ENCODE data around the gene GDPD1.

- TF ChIP-seq, protein P1, sequence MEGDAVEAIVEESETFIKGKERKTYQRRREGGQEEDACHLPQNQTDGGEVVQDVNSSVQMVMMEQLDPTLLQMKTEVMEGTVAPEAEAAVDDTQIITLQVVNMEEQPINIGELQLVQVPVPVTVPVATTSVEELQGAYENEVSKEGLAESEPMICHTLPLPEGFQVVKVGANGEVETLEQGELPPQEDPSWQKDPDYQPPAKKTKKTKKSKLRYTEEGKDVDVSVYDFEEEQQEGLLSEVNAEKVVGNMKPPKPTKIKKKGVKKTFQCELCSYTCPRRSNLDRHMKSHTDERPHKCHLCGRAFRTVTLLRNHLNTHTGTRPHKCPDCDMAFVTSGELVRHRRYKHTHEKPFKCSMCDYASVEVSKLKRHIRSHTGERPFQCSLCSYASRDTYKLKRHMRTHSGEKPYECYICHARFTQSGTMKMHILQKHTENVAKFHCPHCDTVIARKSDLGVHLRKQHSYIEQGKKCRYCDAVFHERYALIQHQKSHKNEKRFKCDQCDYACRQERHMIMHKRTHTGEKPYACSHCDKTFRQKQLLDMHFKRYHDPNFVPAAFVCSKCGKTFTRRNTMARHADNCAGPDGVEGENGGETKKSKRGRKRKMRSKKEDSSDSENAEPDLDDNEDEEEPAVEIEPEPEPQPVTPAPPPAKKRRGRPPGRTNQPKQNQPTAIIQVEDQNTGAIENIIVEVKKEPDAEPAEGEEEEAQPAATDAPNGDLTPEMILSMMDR (IDR thresholded peaks at IDR 0.05) = peak; percentile 71
- TF ChIP-seq CEBPB (IDR thresholded peaks at IDR 0.05) = no peak
- TF ChIP-seq, protein P2, sequence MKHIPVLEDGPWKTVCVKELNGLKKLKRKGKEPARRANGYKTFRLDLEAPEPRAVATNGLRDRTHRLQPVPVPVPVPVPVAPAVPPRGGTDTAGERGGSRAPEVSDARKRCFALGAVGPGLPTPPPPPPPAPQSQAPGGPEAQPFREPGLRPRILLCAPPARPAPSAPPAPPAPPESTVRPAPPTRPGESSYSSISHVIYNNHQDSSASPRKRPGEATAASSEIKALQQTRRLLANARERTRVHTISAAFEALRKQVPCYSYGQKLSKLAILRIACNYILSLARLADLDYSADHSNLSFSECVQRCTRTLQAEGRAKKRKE (CRISPR knock-in tag; IDR thresholded peaks at IDR 0.05; ENCODE audit: low read depth) = no peak
These were observed at the start of gene GDPD1 for GRCh38 chr17:59220328-59221158.

Measured in A549 (cell line).